HFF-Myc (cell line): ENCODE data around the gene DRGX.

Source experiments
- DNase-seq: peaks from one replicate; pipeline ENCODE4 v3.0.0-alpha.2; 2011; ENCODE audit warnings: low read depth; ENCODE audit errors: extremely low read depth
- H3K4me3 ChIP-seq: replicated peaks from 2 replicates; pipeline ENCODE4 v1.5.1; 2011; ENCODE audit warnings: low read depth, mild to moderate bottlenecking, control low read depth, low read length
- TF ChIP-seq, protein P1 (sequence below): IDR thresholded peaks from 2 replicates; pipeline ENCODE4 v1.5.1; 2012; ENCODE audit warnings: mild to moderate bottlenecking, low read depth, low read length, control low read depth; ENCODE audit errors: missing control alignments

DRGX gene

DNA sequence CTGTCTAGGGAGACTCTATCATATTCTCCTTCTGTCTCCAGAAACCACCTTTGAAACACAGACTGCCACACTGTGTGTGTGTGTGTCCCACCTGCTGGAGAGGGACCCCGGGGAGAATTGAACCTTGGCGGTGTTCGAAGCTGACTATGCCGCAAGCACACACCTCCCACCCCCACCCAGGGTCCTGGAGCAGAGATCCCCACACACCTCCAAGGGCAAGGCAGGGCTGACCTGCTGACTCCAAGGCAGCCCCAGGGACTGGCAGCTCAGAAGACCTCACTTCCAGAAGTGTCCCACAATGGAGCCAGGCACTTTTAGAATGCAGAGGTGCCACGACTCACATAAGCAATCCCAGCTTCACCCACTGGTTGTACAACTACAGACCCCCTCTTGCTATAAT lies 13.1 kb downstream of the DRGX start:
- TF ChIP-seq, protein P1, sequence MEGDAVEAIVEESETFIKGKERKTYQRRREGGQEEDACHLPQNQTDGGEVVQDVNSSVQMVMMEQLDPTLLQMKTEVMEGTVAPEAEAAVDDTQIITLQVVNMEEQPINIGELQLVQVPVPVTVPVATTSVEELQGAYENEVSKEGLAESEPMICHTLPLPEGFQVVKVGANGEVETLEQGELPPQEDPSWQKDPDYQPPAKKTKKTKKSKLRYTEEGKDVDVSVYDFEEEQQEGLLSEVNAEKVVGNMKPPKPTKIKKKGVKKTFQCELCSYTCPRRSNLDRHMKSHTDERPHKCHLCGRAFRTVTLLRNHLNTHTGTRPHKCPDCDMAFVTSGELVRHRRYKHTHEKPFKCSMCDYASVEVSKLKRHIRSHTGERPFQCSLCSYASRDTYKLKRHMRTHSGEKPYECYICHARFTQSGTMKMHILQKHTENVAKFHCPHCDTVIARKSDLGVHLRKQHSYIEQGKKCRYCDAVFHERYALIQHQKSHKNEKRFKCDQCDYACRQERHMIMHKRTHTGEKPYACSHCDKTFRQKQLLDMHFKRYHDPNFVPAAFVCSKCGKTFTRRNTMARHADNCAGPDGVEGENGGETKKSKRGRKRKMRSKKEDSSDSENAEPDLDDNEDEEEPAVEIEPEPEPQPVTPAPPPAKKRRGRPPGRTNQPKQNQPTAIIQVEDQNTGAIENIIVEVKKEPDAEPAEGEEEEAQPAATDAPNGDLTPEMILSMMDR: no peak
- H3K4me3 ChIP-seq: no peak overlapping the region
- DNase-seq: no peak

DNA sequence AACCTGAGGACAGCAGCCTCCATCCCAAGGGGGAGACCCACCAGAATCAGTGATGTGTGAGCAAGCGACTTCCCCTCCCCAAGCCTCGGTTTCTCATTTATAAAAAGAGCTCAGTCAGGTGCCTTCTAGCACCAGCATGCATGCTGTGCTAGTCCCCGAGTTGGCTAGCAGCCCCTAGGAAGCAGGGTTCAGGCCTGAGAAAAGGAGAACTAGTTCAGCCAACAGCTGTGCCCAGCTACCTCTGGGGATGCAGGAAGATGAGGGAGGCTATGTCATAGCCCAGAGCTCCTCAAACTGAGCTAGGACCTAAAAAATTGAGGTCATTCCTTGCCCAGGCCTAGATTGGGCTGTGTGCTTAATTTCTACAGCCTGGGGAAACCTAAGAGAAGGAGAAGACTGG lies 13.7 kb downstream of the DRGX start:
- DNase-seq: no peak
- no peak overlapping the region for H3K4me3 ChIP-seq
- TF ChIP-seq, protein P1: no peak

DNA sequence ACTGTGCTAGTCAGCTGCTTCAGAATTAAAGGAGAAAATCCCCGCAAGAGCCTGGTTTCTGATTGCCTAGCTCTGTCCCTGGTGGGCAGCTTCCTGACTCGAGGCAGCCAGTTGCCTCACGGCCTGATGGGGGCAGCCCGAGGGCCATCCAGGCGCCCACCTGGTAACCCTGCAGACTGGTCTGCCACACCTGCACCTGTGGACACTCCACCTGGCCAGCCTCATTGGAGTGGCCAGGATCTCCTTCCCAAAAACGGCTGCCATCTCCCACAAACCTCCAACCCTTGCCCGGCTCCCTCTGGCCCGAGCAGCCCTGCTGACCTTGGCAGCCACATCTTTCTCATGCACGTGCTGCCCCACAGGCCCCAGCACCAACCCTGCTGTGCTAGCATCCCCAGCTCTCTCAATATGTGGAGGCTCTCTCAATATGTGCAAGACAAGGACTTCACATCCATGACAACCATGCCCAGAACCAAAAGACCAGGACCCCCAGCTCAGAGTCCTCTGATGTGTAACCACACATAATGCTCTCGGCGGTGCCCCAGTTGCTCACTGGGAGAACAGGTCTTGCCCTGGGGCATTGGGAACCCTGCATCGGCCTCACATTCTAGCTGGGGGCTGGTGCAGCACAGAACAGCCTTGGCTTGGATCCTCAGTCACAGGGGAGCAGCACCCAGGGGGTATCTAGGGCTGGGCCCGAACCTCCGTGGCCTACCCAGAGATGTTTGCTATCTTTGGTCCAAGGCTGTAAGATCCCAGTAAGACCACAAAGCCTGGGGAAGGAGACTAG lies 14.6 kb downstream of the DRGX start:
- DNase-seq: no peak
- TF ChIP-seq, protein P1: no peak
- H3K4me3 ChIP-seq: no peak overlapping the region

DNA sequence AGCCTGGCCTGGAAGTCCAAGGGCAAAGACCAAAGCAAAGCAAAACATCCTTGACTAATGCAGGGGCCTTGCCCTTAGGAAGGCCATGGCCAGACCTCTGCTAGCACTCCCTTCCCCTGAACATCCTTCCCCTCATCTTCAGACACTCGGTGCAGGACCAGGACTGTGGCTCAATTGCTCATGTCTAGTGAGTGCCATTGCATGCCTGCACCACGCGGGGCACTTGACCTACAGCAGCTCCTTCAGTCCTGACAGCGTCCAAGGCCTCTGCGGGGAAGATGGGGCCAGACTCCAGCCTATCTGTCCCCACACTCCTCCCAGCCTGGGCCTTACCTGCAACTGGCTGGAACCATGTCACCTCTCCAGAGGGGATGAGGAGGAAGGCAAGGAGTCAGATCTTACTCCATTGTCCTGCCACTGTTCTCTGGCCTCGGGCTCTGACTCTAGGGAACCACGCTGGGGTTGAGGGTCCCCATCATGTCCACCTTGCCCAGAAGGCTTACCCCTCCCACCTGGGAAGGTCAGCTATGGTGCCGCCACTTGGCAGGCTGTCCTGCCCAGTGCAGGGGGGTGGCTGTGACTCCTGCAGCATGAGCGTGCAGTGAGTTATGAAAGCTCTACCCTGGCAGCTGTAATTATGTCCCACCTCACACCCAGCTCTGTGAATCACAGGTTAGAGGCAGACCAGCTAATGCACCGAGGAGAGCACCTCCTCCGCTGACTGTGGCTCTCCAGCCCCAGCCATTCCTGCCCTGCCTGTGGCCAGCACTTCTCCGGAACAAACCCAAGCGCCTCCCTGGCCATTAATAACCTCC lies 16.1 kb downstream of the DRGX start:
- DNase-seq: no peak
- TF ChIP-seq, protein P1: peak; percentile 12
- no peak overlapping the region for H3K4me3 ChIP-seq

DNA sequence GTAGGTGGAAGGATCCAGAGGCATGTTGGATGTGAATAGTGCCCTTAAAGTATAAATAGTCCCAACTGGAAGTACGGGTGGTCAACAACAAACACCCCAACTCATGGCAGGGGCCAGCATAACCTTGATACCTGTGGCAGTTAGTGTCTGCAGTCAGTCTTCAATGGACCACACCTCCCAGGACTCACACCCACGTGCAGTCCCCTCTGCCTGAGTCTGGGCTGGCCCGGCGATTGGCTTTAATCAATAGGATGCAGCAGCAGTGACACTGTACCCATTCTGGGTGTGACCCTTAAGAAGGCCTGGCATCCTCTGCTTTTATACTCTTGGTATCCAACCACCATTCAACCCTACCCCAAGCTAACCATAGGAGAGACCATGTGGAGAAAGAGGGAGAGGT lies 18.6 kb downstream of the DRGX start:
- DNase-seq: no peak
- H3K4me3 ChIP-seq: no peak overlapping the region
- TF ChIP-seq, protein P1: no peak

DNA sequence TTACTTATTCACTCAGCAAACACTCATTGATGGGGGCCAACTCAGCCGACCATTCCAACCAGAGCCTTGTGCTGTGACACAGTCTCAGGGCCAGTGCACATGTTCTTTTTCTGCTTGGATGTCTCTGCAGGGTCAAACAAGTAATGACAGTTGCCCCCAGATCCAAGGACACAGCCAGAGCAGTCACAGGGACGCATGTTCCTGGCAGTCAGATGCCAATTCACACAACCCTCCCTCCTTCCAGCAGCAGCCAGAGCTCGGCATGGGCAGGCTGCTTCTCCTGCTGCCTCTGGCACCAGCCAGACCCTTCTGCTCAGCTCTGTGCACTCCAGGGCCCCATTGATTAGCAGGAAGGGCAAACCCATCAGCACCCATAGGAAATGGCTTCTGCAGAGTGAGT lies 20.3 kb downstream of the DRGX start:
- TF ChIP-seq, protein P1: no peak
- DNase-seq: no peak
- H3K4me3 ChIP-seq: no peak overlapping the region
